ENCODE data around the gene OR10G2.

DNA sequence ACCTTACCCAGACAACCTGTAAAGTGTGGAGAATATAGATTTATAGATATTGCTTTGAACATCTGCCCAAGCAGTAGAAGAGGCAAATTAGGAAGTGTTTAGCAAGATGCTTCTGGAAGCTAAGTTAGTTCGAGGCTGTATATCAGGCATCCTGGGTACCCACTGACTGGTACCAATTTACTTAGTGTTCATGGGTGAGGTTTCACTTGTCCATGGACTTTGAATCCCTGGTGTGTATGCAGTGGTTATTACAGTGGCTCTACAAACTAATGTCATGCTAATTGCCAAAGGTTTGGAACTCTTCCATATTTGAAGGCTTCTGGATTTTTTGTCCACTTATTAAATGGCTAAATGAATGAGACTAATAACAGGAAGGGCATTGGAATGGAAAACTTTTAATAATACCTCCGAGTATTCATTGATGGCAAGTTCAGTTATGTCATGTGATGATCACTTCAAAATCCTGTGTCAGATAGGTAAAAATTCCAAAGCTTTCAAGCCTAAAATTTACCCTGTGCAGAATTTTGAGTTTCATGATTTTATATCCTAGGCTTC, 18.7 kb upstream of the OR10G2 start, which contains the start of gene OR4E2:
- TF ChIP-seq, protein P1, sequence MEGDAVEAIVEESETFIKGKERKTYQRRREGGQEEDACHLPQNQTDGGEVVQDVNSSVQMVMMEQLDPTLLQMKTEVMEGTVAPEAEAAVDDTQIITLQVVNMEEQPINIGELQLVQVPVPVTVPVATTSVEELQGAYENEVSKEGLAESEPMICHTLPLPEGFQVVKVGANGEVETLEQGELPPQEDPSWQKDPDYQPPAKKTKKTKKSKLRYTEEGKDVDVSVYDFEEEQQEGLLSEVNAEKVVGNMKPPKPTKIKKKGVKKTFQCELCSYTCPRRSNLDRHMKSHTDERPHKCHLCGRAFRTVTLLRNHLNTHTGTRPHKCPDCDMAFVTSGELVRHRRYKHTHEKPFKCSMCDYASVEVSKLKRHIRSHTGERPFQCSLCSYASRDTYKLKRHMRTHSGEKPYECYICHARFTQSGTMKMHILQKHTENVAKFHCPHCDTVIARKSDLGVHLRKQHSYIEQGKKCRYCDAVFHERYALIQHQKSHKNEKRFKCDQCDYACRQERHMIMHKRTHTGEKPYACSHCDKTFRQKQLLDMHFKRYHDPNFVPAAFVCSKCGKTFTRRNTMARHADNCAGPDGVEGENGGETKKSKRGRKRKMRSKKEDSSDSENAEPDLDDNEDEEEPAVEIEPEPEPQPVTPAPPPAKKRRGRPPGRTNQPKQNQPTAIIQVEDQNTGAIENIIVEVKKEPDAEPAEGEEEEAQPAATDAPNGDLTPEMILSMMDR (IDR thresholded peaks at IDR 0.05): no peak
- TF ChIP-seq POLR2A (IDR thresholded peaks at IDR 0.05): no peak
